Memory B cell (primary cell): ENCODE results near the gene MEP1A.
"Not testable (repeated sequence)": the region's sequence is repeated elsewhere in the genome, so short reads cannot be mapped to it uniquely, and the experiment has no call there.

Experiments
- ATAC-seq: fragments of 150-1000 bp; cut with Tn5 transposase; 2 replicates; pipeline ENCODE4 v1.10.0; 2021; ENCODE audit warnings: low read depth, mild to moderate bottlenecking, moderate library complexity
- DNase-seq, 2 donors: peaks; one replicate each; pipeline ENCODE4 v3.0.0; 2022; ENCODE audit warnings: low spot score in 2 of 2
- H3K27ac Mint-ChIP-seq: one replicate; pipeline ENCODE4 v1.8.0; 2022; ENCODE audit warnings: mild to moderate bottlenecking, moderate library complexity, mixed read lengths
- H3K27me3 Mint-ChIP-seq: one replicate; pipeline ENCODE4 v1.8.0; 2022; ENCODE audit warnings: mixed read lengths
- H3K36me3 Mint-ChIP-seq: one replicate; pipeline ENCODE4 v1.8.0; 2022; ENCODE audit warnings: mild to moderate bottlenecking, mixed read lengths
- H3K4me1 Mint-ChIP-seq: one replicate; pipeline ENCODE4 v1.8.0; 2022; ENCODE audit warnings: mixed read lengths
- H3K4me3 Mint-ChIP-seq: one replicate; pipeline ENCODE4 v1.8.0; 2022; ENCODE audit warnings: mild to moderate bottlenecking, moderate library complexity, mixed read lengths
- H3K9me3 Mint-ChIP-seq: one replicate; pipeline ENCODE4 v1.8.0; 2022; ENCODE audit warnings: mixed read lengths

The MEP1A gene

GRCh38 chr6:46832816-46833215 is 39.6 kb downstream of the MEP1A start:
- no peaks in the 10 kb centered on the region for H3K36me3 Mint-ChIP-seq
- no peaks in the 10 kb centered on the region for H3K4me1 Mint-ChIP-seq
- no peak overlapping the region for H3K4me3 Mint-ChIP-seq
- ATAC-seq (no peak), DNase-seq (no peak)
- H3K27ac Mint-ChIP-seq, result no peak overlapping the region
- H3K9me3 Mint-ChIP-seq, result no peaks in the 10 kb centered on the region
- H3K27me3 Mint-ChIP-seq, result peaks cover 2% of the 10 kb centered on the region

- not testable (repeated sequence) for H3K4me3 Mint-ChIP-seq, DNase-seq, H3K9me3 Mint-ChIP-seq, ATAC-seq, H3K27ac Mint-ChIP-seq, H3K27me3 Mint-ChIP-seq, H3K4me1 Mint-ChIP-seq, H3K36me3 Mint-ChIP-seq
These were observed 41.2 kb downstream of the MEP1A start for GRCh38 chr6:46834257-46834916.

- H3K9me3 Mint-ChIP-seq, ATAC-seq, H3K27ac Mint-ChIP-seq: not testable (repeated sequence)
These were observed 41.8 kb downstream of the MEP1A start for GRCh38 chr6:46834991-46835390.

GRCh38 chr6:46838033-46838432 is 44.8 kb downstream of the MEP1A start:
- Mint-ChIP-seq H3K27ac (no peak overlapping the region), H3K27me3 (no peaks in the 10 kb centered on the region), H3K4me1 (no peaks in the 10 kb centered on the region), H3K36me3 (no peaks in the 10 kb centered on the region), H3K9me3 (peaks cover 11% of the 10 kb centered on the region), H3K4me3 (no peak overlapping the region)
- DNase-seq, result no peak
- ATAC-seq, result no peak

More at GRCh38 chr6:46834991-46835390, 41.8 kb downstream of the MEP1A start:
- not testable (repeated sequence) for H3K4me3 Mint-ChIP-seq, H3K4me1 Mint-ChIP-seq, H3K36me3 Mint-ChIP-seq, DNase-seq, H3K27me3 Mint-ChIP-seq

GRCh38 chr6:46842252-46842846 is 49.2 kb downstream of the MEP1A start:
- not testable (repeated sequence) for H3K4me1 Mint-ChIP-seq

GRCh38 chr6:46845126-46845525 is 51.9 kb downstream of the MEP1A start:
- Mint-ChIP-seq H3K27me3 (peaks cover 8% of the 10 kb centered on the region), H3K9me3 (peaks cover 13% of the 10 kb centered on the region), H3K4me3 (no peak overlapping the region), H3K4me1 (peaks cover 10% of the 10 kb centered on the region), H3K36me3 (no peaks in the 10 kb centered on the region), H3K27ac (no peak overlapping the region)
- DNase-seq (no peak), ATAC-seq (no peak)

More at GRCh38 chr6:46842252-46842846, 49.2 kb downstream of the MEP1A start:
- H3K27ac Mint-ChIP-seq, H3K4me3 Mint-ChIP-seq, H3K27me3 Mint-ChIP-seq, ATAC-seq, DNase-seq, H3K36me3 Mint-ChIP-seq: not testable (repeated sequence)
- peaks cover 13% of the 10 kb centered on the region for H3K9me3 Mint-ChIP-seq

- DNase-seq (peak; percentile 36 to 57), ATAC-seq (peak; percentile 53)
- Mint-ChIP-seq H3K4me1 (peaks cover 10% of the 10 kb centered on the region), H3K4me3 (peak overlapping the region; percentile 61), H3K9me3 (peaks cover 2% of the 10 kb centered on the region), H3K36me3 (no peaks in the 10 kb centered on the region), H3K27me3 (peaks cover 11% of the 10 kb centered on the region), H3K27ac (no peak overlapping the region)
These were observed 55.6 kb downstream of the MEP1A start for GRCh38 chr6:46848684-46849360.

- ATAC-seq (no peak), DNase-seq (no peak)
- Mint-ChIP-seq H3K4me1 (peaks cover 10% of the 10 kb centered on the region), H3K4me3 (no peak overlapping the region), H3K9me3 (no peaks in the 10 kb centered on the region), H3K27me3 (peaks cover 11% of the 10 kb centered on the region), H3K27ac (no peak overlapping the region), H3K36me3 (no peaks in the 10 kb centered on the region)
These were observed 56.1 kb downstream of the MEP1A start for GRCh38 chr6:46849361-46849690.

- ATAC-seq, result no peak
- no peaks in the 10 kb centered on the region for H3K36me3 Mint-ChIP-seq
- peaks cover 11% of the 10 kb centered on the region for H3K27me3 Mint-ChIP-seq
- H3K4me1 Mint-ChIP-seq, result peaks cover 10% of the 10 kb centered on the region
- DNase-seq, result no peak
- no peak overlapping the region for H3K4me3 Mint-ChIP-seq
- no peaks in the 10 kb centered on the region for H3K9me3 Mint-ChIP-seq
- no peak overlapping the region for H3K27ac Mint-ChIP-seq
These were observed 57.6 kb downstream of the MEP1A start for GRCh38 chr6:46850792-46851191.

GRCh38 chr6:46851576-46851975 is 58.4 kb downstream of the MEP1A start:
- DNase-seq, H3K9me3 Mint-ChIP-seq, H3K4me1 Mint-ChIP-seq, ATAC-seq, H3K4me3 Mint-ChIP-seq, H3K36me3 Mint-ChIP-seq, H3K27ac Mint-ChIP-seq: not testable (repeated sequence)
- peaks cover 11% of the 10 kb centered on the region for H3K27me3 Mint-ChIP-seq

GRCh38 chr6:46855966-46856365 is 62.8 kb downstream of the MEP1A start:
- ATAC-seq, H3K9me3 Mint-ChIP-seq, H3K27me3 Mint-ChIP-seq, H3K4me3 Mint-ChIP-seq, DNase-seq, H3K27ac Mint-ChIP-seq, H3K36me3 Mint-ChIP-seq, H3K4me1 Mint-ChIP-seq: not testable (repeated sequence)

- ATAC-seq (no peak), DNase-seq (no peak)
- Mint-ChIP-seq H3K4me3 (no peak overlapping the region), H3K9me3 (no peaks in the 10 kb centered on the region), H3K27me3 (peaks cover 5% of the 10 kb centered on the region), H3K36me3 (no peaks in the 10 kb centered on the region), H3K4me1 (no peaks in the 10 kb centered on the region), H3K27ac (no peak overlapping the region)
These were observed 69.2 kb downstream of the MEP1A start for GRCh38 chr6:46862381-46862780.

GRCh38 chr6:46863791-46864190 is 70.6 kb downstream of the MEP1A start:
- Mint-ChIP-seq H3K4me1 (no peaks in the 10 kb centered on the region), H3K27ac (no peak overlapping the region), H3K4me3 (no peak overlapping the region), H3K36me3 (no peaks in the 10 kb centered on the region), H3K27me3 (peaks cover 5% of the 10 kb centered on the region), H3K9me3 (no peaks in the 10 kb centered on the region)
- ATAC-seq (no peak), DNase-seq (no peak)

- Mint-ChIP-seq H3K27me3 (peaks cover 5% of the 10 kb centered on the region), H3K9me3 (no peaks in the 10 kb centered on the region)
- no peak for ATAC-seq
These were observed 72.0 kb downstream of the MEP1A start for GRCh38 chr6:46865221-46865620.

More at GRCh38 chr6:46865221-46865620, 72.0 kb downstream of the MEP1A start:
- no peak overlapping the region for H3K4me3 Mint-ChIP-seq
- H3K4me1 Mint-ChIP-seq, result no peaks in the 10 kb centered on the region
- DNase-seq, result no peak
- H3K36me3 Mint-ChIP-seq, result no peaks in the 10 kb centered on the region
- no peak overlapping the region for H3K27ac Mint-ChIP-seq
